Endothelial cell of umbilical vein (primary cell): ENCODE measurements around the gene ABCA1. TPM values are rescaled to one million over a fixed set of nuclear protein-coding genes. Genes with fewer than 3 reads are reported as not detected.

Experiments
- BruUV-seq: library from RNA; stranded (reverse); fragments of 400-500 nt; replicated peaks from 2 replicates; lab custom pipeline; 2021; lab: Mats Ljungman, UMichigan
- CTCF ChIA-PET: fragments of 300-600, 350-600 bp; sonication (Branson Sonifier 250); formaldehyde crosslinking; loops from one replicate; lab custom pipeline; 2021; ENCODE audit warnings: antibody characterized with exemption, inconsistent platforms; lab: Charles Lee
- POLR2A ChIA-PET: fragments of 300-600, 350-600 bp; sonication (Branson Sonifier 250); formaldehyde crosslinking; loops from one replicate; lab custom pipeline; 2021; ENCODE audit warnings: antibody characterized with exemption, inconsistent platforms; lab: Charles Lee
- DNase-seq: peaks from one replicate; pipeline ENCODE4 v3.0.0-alpha.2; 2011; ENCODE audit warnings: low read depth, low spot score
- FAIRE-seq: peaks from 2 replicates; lab custom pipeline; 2011; peaks lifted over from hg19 to GRCh38; lab: Jason Lieb, UNC
- H2AFZ ChIP-seq: 2 replicates; pipeline ENCODE4 v1.6.0; 2012; ENCODE audit warnings: low read depth, low read length, control low read depth, inconsistent platforms
- H3K27ac ChIP-seq: 2 replicates; pipeline ENCODE4 v1.5.1; 2011; ENCODE audit warnings: low read depth, mild to moderate bottlenecking, control low read depth, low read length, moderate library complexity; ENCODE audit not compliant: insufficient read depth
- H3K27me3 ChIP-seq, 2 experiments: 2 replicates each; pipeline versions ENCODE4 v1.6.0 to v1.6.1; 2011; ENCODE audit warnings: low read length in 2 of 2, mixed read lengths in 1 of 2; ENCODE audit not compliant: control insufficient read depth in 2 of 2, insufficient read depth in 2 of 2
- H3K36me3 ChIP-seq, 2 experiments: 2 replicates in 1 of 2; 3 replicates in 1 of 2; pipeline ENCODE4 v1.5.1; 2011; ENCODE audit warnings: low read length in 2 of 2, mild to moderate bottlenecking in 1 of 2, moderate library complexity in 1 of 2; ENCODE audit not compliant: control insufficient read depth in 2 of 2, insufficient read depth in 2 of 2; ENCODE audit errors: extremely low read depth in 1 of 2
- H3K4me1 ChIP-seq: 3 replicates; pipeline ENCODE4 v1.5.1; 2011; ENCODE audit warnings: mild to moderate bottlenecking, low read length; ENCODE audit not compliant: control insufficient read depth, insufficient read depth; ENCODE audit errors: extremely low read depth
- H3K4me2 ChIP-seq: 2 replicates; pipeline ENCODE4 v1.6.1; 2011; ENCODE audit warnings: low read length, control low read depth, mixed read lengths; ENCODE audit not compliant: insufficient read depth
- H3K4me3 ChIP-seq, 3 experiments: fragments of 200-600 bp in 1 of 3; sonication (generic), shearing (Covaris generic) in 1 of 3; replicated peaks in 1 of 3; 2 replicates each; pipeline ENCODE4 v1.5.1; 2011 to 2016; ENCODE audit warnings: control low read depth in 3 of 3, low read length in 3 of 3, mild to moderate bottlenecking in 2 of 3, inconsistent platforms in 1 of 3, low read depth in 1 of 3, moderate library complexity in 1 of 3; ENCODE audit not compliant: insufficient read depth in 1 of 3
- H3K79me2 ChIP-seq: 2 replicates; pipeline ENCODE4 v1.6.0; 2012; ENCODE audit warnings: low read length, inconsistent platforms; ENCODE audit not compliant: control insufficient read depth, insufficient read depth
- H3K9ac ChIP-seq: replicated peaks from 2 replicates; pipeline ENCODE3; 2011; ENCODE audit warnings: low read length, control low read depth; ENCODE audit not compliant: insufficient read depth; ENCODE audit errors: extremely low read depth
- H3K9me1 ChIP-seq: replicated peaks from 3 replicates; pipeline ENCODE4 v1.6.0; 2011; ENCODE audit warnings: mild to moderate bottlenecking, low read length; ENCODE audit not compliant: control insufficient read depth, insufficient read depth; ENCODE audit errors: extremely low read depth
- H3K9me3 ChIP-seq: replicated peaks from 2 replicates; pipeline ENCODE4 v1.5.1; 2012; ENCODE audit warnings: low read length, inconsistent platforms; ENCODE audit not compliant: control insufficient read depth, insufficient read depth
- H4K20me1 ChIP-seq: replicated peaks from 2 replicates; pipeline ENCODE3; 2011; ENCODE audit warnings: mild to moderate bottlenecking, low read length; ENCODE audit not compliant: control insufficient read depth, insufficient read depth; ENCODE audit errors: extremely low read depth
- EZH2 ChIP-seq: IDR thresholded peaks from 2 replicates; pipeline ENCODE4 v1.6.1; 2012; ENCODE audit warnings: borderline replicate concordance, low read depth, mild to moderate bottlenecking, moderate library complexity, low read length, inconsistent platforms; ENCODE audit not compliant: severe bottlenecking
- FOS ChIP-seq: IDR thresholded peaks from 2 replicates; pipeline ENCODE4 v1.6.1; 2011; ENCODE audit warnings: mild to moderate bottlenecking, low read length, moderate library complexity, borderline replicate concordance; ENCODE audit not compliant: insufficient read depth
- GATA2 ChIP-seq: IDR thresholded peaks from 2 replicates; pipeline ENCODE4 v1.7.0; 2011; ENCODE audit warnings: low read depth, mild to moderate bottlenecking, moderate library complexity, mixed read lengths, low read length; ENCODE audit not compliant: insufficient read length, insufficient read depth
- JUN ChIP-seq: IDR thresholded peaks from 2 replicates; pipeline ENCODE4 v1.6.1; 2011; ENCODE audit warnings: borderline replicate concordance, low read depth; ENCODE audit not compliant: insufficient read length, insufficient read depth
- MAX ChIP-seq: IDR thresholded peaks from 2 replicates; pipeline ENCODE4 v1.6.1; 2011; ENCODE audit not compliant: insufficient read depth, insufficient read length
- MYC ChIP-seq: IDR thresholded peaks from one replicate; pipeline ENCODE4 v1.6.1; 2011; ENCODE audit warnings: mild to moderate bottlenecking, low read depth, low read length
- POLR2A ChIP-seq: IDR thresholded peaks from 2 replicates; pipeline ENCODE4 v1.6.1; 2012; ENCODE audit warnings: low read depth, mild to moderate bottlenecking, control low read depth, low read length
- POLR2AphosphoS5 ChIP-seq: IDR thresholded peaks from 2 replicates; pipeline ENCODE4 v1.6.1; 2012; ENCODE audit warnings: low read depth, mild to moderate bottlenecking, control low read depth, low read length, moderate library complexity; ENCODE audit not compliant: insufficient read depth
- dilution Hi-C: fragments of 300-500 bp; cut with MboI; formaldehyde crosslinking; loops from one replicate; pipeline ENCODE4 v1.15.0; 2019; ENCODE audit warnings: low sequenced_read_pairs; ENCODE audit not compliant: extremely low pct_ligation_motif_present
- intact Hi-C: fragments of 100-400 bp; cut with micrococcal nuclease; formaldehyde crosslinking; loops from one replicate; pipeline ENCODE4 v1.10.0; 2022
- polyA plus RNA-seq, 4 experiments: library from polyadenylated mRNA; depleted of rRNA in 3 of 4; stranded (reverse) in 3 of 4; unstranded in 1 of 4; fragments of >200 nt; gene quantifications; 2 replicates each; pipeline versions ENCODE4 v1.2.1 to v1.2.3, GENCODE V29; 2011 to 2012; ENCODE audit warnings: missing spikeins in 1 of 4
- total RNA-seq: library from RNA; stranded (reverse); gene quantifications from 2 replicates; pipeline ENCODE4 v1.2.3, GENCODE V29; 2021
- TF ChIP-seq, protein P1 (sequence below), 2 donors: IDR thresholded peaks; 1 replicate in 1 of 2; 2 replicates in 1 of 2; pipeline ENCODE4 v1.5.1; 2011; ENCODE audit warnings: low read length in 2 of 2, mild to moderate bottlenecking in 2 of 2, moderate library complexity in 2 of 2, control low read depth in 1 of 2, inconsistent platforms in 1 of 2, low read depth in 1 of 2; ENCODE audit not compliant: insufficient read depth in 1 of 2; ENCODE audit errors: extremely low read depth in 1 of 2

ABCA1 gene
- total and polyA plus RNA-seq, 2 donors (not counting 3 experiments of a cell fraction or from before 2014, with no cell fraction given) = 2.4 to 9.8 TPM

DNA sequence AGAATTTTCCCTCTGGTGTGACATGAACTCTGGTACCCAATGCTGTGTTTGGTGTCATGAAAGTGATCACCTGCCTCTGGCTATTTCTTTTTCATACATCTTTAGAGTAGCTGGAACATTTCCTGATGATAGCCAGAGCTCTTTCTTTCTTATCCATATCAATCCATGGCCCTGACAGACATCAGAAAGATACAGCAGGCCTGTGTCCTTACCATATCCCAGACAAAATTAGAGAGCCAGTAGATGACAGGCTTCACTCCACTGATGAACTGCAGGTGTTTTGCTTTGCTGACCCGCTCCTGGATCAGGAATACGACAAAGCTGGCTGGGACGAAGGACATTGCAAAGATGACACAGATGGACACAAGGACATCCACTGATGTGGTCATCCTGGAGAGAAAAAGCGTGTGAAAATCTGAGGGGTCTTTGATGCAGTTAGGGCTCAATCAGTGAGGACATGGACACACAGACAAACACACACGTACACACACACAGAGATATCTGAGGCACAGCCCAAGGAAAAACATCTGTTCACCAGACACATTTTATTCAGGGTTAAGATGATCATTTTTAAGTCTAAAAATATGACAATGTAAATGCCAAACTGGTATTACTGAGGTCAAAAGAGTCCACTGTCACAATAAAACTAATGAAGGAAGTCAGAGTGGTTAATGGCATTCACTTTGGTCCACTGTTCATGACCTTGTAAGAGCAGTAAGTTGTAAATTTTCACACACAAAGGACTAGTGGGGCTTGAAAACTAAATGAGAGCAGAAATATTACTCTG, 129.6 kb downstream of the ABCA1 start:
- no peak overlapping the region for H3K9ac ChIP-seq
- H3K27me3 ChIP-seq = no peaks in the 10 kb centered on the region
- dilution Hi-C loops = no loop called here
- no peaks in the 10 kb centered on the region for H4K20me1 ChIP-seq
- ChIA-PET CTCF (interaction anchor here (1.3 kb wide), 1 partner anchor 30 kb away, joined by 3 read pairs; no protein-coding TSS in a partner anchor), POLR2A (no interaction called here)
- TF ChIP-seq JUN (no peak), POLR2A (no peak), EZH2 (no peak), POLR2AphosphoS5 (no peak), GATA2 (no peak), MYC (no peak), MAX (no peak), FOS (no peak)
- TF ChIP-seq, protein P1, sequence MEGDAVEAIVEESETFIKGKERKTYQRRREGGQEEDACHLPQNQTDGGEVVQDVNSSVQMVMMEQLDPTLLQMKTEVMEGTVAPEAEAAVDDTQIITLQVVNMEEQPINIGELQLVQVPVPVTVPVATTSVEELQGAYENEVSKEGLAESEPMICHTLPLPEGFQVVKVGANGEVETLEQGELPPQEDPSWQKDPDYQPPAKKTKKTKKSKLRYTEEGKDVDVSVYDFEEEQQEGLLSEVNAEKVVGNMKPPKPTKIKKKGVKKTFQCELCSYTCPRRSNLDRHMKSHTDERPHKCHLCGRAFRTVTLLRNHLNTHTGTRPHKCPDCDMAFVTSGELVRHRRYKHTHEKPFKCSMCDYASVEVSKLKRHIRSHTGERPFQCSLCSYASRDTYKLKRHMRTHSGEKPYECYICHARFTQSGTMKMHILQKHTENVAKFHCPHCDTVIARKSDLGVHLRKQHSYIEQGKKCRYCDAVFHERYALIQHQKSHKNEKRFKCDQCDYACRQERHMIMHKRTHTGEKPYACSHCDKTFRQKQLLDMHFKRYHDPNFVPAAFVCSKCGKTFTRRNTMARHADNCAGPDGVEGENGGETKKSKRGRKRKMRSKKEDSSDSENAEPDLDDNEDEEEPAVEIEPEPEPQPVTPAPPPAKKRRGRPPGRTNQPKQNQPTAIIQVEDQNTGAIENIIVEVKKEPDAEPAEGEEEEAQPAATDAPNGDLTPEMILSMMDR (IDR thresholded peaks at IDR 0.05; ENCODE audit: extremely low read depth in 1 of 2, insufficient read depth in 1 of 2, low read depth in 1 of 2, low read length in 2 of 2) = no peak
- no peaks in the 10 kb centered on the region for H3K9me1 ChIP-seq
- no peaks in the 10 kb centered on the region for H3K4me1 ChIP-seq
- FAIRE-seq (no peak), DNase-seq (no peak)
- H3K4me2 ChIP-seq = no peak overlapping the region
- intact Hi-C loops = no loop called here
- BruUV-seq = no TSS peak
- no peaks in the 10 kb centered on the region for H3K9me3 ChIP-seq
- no peak overlapping the region for H3K27ac ChIP-seq
- no peaks in the 10 kb centered on the region for H3K79me2 ChIP-seq
- no peak overlapping the region for H2AFZ ChIP-seq
- H3K4me3 ChIP-seq = no peak overlapping the region
- H3K36me3 ChIP-seq = no peaks in the 10 kb centered on the region
